Activated CD4-positive, alpha-beta T cell treated with anti-CD3 and anti-CD28 coated beads, Interleukin-2, amount 50 U/mL, for 48 hours (primary cell): Measurements from ENCODE around the gene ABLIM2.

Experiments used
- DNase-seq, 2 experiments: peaks; one replicate each; pipeline ENCODE4 v3.0.0-alpha.2; 2020

ABLIM2 gene

DNA sequence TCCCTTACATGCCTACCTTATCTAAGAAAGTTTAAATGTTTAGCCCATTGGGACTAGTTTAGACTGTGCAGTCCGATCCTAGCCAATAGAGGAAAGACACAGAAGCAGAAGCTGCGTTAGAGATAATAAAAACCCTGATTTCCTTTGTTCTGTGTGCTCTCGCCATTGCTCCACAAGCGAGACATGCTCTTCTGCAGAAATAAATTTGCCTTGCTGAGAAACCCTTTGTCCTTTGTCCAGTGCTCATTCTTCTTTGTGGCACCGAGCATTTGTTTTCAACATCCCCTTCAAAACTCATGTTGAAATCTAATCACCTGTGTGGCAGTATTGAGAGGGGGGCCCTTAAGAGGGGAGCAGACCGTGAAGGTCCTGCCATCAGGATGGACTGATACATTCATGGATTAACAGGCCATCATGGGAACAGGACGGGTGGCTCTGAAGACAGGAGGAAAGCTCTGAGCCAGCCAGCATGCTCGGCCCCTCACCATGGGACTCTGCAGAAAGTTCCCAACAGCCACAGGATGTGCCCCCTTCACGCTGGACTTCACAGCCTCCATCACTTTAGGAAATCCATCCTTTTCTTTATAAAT lies 94.5 kb downstream of the ABLIM2 start:
- no peak for DNase-seq

GRCh38 chr4:8061573-8061972 lies 97.0 kb downstream of the ABLIM2 start:
- DNase-seq = no peak

DNA sequence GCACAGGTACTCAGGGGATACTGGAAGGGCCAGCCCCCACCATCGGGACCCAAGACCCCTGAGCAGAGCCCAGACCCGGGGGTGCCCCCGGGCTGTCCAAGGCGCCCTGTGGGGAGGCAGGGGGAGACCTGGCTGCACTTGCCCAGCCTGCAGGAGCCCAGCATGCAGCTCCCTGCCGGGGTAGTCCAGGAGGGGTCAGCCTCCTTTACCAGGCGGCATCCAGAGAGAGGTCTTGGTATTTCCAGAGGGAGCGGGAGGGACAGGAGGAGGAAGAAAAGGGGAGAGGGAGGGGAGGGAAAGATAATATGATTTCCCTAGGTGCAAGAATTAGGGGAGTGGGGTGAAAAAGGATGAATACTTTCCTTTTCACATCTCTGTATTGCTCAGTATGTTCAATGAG lies 97.5 kb downstream of the ABLIM2 start:
- no peak for DNase-seq

DNA sequence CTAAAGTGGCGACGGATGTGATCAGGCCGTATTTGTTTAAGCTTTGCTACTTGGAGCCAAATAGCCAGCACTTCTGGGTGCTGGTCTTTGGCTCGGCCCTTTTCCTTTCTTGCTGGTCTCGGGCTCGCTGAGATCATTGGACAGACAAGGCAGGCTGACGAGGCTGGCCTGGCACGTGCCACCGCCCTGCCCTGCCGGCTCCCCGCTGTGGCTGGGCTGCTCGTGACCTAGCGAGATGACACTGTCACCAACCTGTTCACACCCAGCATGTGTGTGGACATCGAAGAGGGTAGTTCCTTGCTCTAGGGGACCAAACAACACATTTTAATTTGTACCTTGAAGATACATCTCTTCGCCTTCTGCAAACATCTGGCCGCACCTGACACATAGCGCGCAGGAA lies 98.0 kb downstream of the ABLIM2 start:
- DNase-seq = no peak

DNA sequence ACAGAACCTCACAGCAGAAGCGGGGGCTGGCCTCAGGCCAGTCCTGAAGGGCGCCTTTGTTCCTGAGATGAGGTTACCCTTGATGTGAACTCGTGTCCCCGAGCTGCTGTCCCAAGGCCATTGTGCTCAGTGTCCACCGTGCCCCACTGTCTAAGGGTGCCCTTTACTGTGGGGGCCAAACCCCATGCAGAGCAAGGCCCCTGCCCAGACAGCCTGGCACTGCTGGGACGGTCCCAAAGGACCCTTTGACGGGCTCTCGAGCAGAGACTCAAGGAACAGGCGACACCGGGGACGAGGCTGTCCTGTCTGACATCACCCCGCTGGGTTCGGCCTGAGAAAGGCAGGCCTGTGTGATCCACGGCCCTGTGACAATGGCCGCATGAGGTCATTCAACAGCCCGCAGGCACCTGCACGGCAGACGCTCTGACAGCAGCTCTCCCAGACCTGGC lies 100.6 kb downstream of the ABLIM2 start:
- DNase-seq = no peak

GRCh38 chr4:8055206-8055605 lies 103.4 kb downstream of the ABLIM2 start:
- no peak for DNase-seq

- DNase-seq = no peak
These were observed 104.7 kb downstream of the ABLIM2 start for GRCh38 chr4:8053688-8054449.

DNA sequence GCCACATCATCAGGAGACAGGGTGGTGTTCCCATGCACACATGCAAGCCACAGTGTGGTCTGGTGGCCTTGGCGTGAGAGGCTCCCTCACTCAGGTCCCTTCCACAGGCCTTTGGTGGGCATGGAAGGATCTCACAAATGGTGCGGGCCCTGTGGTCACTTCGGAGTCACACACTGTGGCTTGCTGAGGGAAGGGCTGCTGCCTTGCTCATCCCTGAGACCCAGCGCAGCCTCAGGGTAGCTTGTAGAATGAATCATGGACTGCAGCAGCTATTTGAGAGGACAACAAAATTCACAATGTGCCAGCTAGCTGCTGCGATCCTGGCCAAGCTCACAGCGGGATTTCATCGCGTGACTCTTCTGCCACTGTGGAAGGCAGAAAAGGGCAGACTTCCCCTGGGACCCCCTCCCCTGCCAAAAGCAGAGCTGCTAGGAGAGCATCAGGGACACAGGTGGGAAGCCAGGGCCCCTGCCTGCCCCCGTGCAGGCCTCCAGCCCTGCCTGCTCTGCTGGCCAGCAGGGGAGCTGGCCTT lies 106.4 kb downstream of the ABLIM2 start:
- DNase-seq = no peak

DNA sequence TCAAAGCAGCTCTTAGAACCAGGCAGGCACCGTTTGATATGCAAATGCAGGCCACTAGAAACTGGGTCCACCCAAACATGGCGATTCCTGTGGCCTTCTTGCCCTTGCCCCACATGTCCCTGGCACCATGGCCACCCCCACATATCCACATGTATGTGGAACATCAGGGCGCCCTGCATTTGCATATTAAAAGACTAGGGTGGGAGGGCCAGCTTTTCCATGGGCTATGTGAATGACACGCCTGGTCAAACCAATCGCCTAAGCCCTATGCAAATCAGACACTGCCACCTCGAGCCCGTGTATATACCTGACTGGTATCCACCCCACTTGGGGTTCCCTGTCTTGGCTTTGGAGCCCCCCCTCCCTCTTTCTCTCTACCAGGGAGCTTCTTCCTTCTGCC lies 107.0 kb downstream of the ABLIM2 start:
- DNase-seq = no peak

GRCh38 chr4:8050555-8051206 lies 107.9 kb downstream of the ABLIM2 start:
- DNase-seq = no peak

GRCh38 chr4:8050180-8050554 lies 108.4 kb downstream of the ABLIM2 start:
- no peak for DNase-seq

- no peak for DNase-seq
These were observed 109.5 kb downstream of the ABLIM2 start for GRCh38 chr4:8048856-8049676.

DNA sequence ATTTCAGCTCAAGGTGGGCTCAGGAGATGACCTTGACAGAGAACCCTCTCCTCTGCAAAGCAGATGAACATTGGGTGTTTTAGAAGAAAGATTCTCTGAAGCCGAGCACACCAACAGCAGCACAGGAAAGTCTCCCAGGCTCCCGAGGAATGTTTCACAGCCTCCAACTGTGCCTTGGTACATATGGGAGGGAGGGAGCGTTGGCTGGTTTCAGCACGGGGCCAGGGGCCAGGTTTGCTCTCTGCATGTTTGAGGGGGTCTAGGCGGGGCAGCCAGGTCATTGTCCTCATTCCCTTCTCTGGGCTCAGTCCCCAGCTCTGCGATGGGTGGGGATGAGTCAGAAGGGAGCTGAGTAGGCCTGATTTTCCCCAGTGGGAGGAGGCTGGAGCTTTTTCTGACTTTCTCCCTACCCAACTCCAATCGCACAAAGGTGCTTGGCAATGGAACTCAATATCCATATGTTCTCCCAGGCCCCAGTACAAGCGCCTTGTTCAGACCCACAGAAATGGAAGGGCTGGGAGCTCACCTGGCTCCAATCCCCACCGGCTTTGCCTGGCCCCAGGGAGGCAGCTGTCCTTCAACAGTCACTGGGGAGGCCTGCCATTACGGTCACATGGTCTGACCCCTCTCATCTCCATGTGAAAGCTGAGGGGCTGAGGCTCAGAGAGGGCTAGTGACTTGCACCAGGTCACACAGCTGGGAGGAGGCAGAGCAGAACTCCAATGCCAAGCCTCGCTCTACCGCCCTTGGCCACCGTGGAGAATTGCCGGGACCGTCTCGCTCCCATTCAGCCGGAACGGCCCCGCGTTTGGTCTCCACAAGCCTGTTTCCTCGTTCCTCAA lies 110.6 kb downstream of the ABLIM2 start:
- DNase-seq = no peak

- DNase-seq = peak; percentile 11 to 12
These were observed 111.6 kb downstream of the ABLIM2 start for GRCh38 chr4:8046925-8047541.

DNA sequence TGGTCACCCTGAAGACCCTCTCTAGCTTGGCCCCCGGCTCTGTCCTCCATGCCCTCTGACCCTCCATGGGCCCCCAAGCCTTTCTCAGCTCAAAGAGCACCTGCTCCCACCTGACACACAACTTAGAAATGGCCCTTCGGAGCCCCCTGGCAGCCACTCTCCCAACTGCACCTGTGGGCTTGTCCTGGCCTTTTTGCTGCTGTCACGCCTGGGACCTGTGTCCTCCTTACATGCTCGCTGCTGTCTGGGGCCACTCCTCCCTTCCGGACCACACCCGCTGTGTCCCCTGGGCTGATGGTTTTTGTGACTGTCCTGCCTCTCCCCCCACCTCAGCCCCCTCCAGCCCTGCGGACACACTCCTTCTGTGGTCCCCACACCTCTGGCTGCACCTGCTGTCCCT lies 112.7 kb downstream of the ABLIM2 start:
- no peak for DNase-seq

DNA sequence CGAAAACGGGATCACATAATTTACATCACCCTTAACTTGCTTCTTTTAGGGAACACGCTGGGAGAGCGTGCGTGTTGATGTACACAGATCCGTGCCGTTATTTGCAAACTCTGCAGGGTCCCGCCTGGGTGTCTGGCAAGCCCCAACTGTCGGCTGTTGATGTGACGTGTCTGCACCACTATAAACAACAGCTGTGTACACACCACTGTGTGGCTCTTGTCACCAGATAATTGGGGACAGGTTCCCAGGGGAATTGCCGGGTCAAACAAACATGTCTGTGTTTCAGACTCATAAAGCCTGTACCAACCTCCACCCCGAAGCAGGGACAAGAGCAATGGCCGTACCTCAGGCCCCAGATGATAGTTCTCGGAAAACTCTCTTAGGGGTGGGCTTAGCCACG lies 113.9 kb downstream of the ABLIM2 start:
- DNase-seq = no peak

DNA sequence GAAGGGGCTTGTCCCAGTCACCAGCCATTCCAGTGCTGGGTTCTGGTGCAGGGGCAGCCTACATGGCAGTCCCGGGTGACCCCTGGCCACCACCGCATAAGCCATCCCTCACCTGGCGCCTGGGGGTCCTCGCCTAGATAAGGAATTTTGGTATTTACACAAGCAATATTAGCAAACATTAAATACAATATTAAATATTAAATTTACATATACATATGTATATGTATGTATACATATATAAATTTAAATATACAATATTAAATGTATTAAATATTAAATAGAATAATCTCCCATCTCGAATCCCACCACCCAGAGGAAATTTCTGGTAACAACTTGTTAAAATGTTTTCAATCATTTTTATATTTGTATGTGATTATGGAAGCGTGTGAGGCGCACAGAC lies 114.4 kb downstream of the ABLIM2 start:
- no peak for DNase-seq

DNA sequence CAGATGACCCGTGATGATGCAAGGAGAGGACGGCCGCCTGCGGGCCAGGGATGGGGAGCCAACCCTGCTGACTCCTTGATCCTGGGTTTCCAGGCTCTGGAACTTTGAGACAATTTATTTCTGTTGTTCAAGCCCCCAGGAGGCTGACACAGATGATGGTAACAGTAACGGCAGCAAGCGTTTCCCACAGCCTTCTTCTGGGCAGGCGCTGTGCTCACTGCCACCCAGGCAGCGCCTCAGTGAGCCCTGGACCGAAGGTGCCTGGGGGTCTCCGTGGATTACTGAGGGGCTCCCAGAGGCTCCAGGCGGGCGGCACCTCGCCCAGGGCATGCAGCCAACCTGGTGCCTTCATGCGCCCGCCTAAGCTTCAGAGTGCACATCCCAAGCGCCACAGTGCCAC lies 115.0 kb downstream of the ABLIM2 start:
- no peak for DNase-seq

GRCh38 chr4:8041868-8042267 lies 116.7 kb downstream of the ABLIM2 start:
- no peak for DNase-seq

GRCh38 chr4:8041172-8041571 lies 117.4 kb downstream of the ABLIM2 start:
- DNase-seq = no peak

- DNase-seq = no peak
These were observed 118.0 kb downstream of the ABLIM2 start for GRCh38 chr4:8040607-8041006.

DNA sequence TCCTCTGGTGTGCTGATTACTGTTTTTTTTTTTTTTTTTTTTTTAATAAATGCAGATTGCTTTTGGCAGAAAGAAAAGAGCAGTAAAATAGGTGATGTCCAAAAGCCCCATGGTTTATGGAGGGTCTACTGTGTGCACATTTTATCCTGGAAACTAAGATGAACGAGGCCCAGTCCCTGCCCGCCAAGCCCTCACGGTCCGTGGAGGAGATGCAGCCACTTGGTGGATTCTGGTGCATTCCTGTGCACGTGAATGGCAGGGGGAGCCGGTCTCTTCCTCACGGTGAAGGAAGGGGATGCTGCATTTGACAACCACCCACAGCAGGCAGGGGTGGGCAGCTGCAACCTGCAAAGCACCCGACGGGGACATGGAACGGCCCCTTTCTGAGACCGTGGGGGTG lies 118.8 kb downstream of the ABLIM2 start:
- DNase-seq = no peak
